G401.6 (cell line): ENCODE results near the gene TTYH2.

ENCODE experiments used
- FAIRE-seq: peaks from 2 replicates; lab custom pipeline; 2012; peaks lifted over from hg19 to GRCh38; lab: Jason Lieb, UNC

The TTYH2 gene

GRCh38 chr17:74216505-74216904, 3.1 kb downstream of the TTYH2 start:
- FAIRE-seq, result no peak

GRCh38 chr17:74217037-74217730, 3.8 kb downstream of the TTYH2 start:
- FAIRE-seq, result no peak

GRCh38 chr17:74217888-74218287, 4.5 kb downstream of the TTYH2 start:
- no peak for FAIRE-seq

- FAIRE-seq, result no peak
Measured at GRCh38 chr17:74218436-74218835, 5.1 kb downstream of the TTYH2 start.

GRCh38 chr17:74219576-74220133, 6.3 kb downstream of the TTYH2 start:
- FAIRE-seq, result no peak

GRCh38 chr17:74220219-74220618, 6.8 kb downstream of the TTYH2 start:
- no peak for FAIRE-seq

- FAIRE-seq, result no peak
Measured at GRCh38 chr17:74220946-74221818, 7.8 kb downstream of the TTYH2 start.

GRCh38 chr17:74222399-74222798, 9.0 kb downstream of the TTYH2 start:
- no peak for FAIRE-seq

- FAIRE-seq, result no peak
Measured at GRCh38 chr17:74223901-74224300, 10.5 kb downstream of the TTYH2 start.

- FAIRE-seq, result no peak
Measured at GRCh38 chr17:74224959-74225725, 11.8 kb downstream of the TTYH2 start.

GRCh38 chr17:74226252-74226651, 12.9 kb downstream of the TTYH2 start:
- FAIRE-seq, result no peak

- FAIRE-seq, result no peak
Measured at GRCh38 chr17:74227271-74228080, 14.1 kb downstream of the TTYH2 start.

GRCh38 chr17:74228306-74228978, 15.1 kb downstream of the TTYH2 start:
- no peak for FAIRE-seq

GRCh38 chr17:74230896-74231295, 17.5 kb downstream of the TTYH2 start:
- FAIRE-seq, result no peak

GRCh38 chr17:74231928-74232907, 18.8 kb downstream of the TTYH2 start:
- FAIRE-seq, result no peak

GRCh38 chr17:74233937-74234336, 20.6 kb downstream of the TTYH2 start:
- no peak for FAIRE-seq

- FAIRE-seq, result no peak
Measured at GRCh38 chr17:74234486-74234885, 21.1 kb downstream of the TTYH2 start.

GRCh38 chr17:74235040-74235581, 21.7 kb downstream of the TTYH2 start:
- no peak for FAIRE-seq

GRCh38 chr17:74235911-74236371, 22.6 kb downstream of the TTYH2 start:
- FAIRE-seq, result no peak
